HepG2 (cell line): ENCODE data around the gene SLC22A12. TPM values are rescaled to one million over a fixed set of nuclear protein-coding genes. Genes with fewer than 3 reads are reported as not detected.

Source experiments
- HNF4A ChIP-seq: sonication (generic); formaldehyde crosslinking; IDR thresholded peaks from 2 replicates; pipeline ENCODE4 v1.4.0; 2020; ENCODE audit warnings: missing genetic modification reagents
- MLXIP ChIP-seq: sonication (generic); formaldehyde crosslinking; IDR thresholded peaks from 2 replicates; pipeline ENCODE4 v1.9.0; 2021; ENCODE audit warnings: missing genetic modification reagents, borderline replicate concordance
- NFE2 ChIP-seq: sonication (generic); formaldehyde crosslinking; IDR thresholded peaks from 2 replicates; pipeline ENCODE4 v1.4.0; 2020; ENCODE audit warnings: missing genetic modification reagents
- POLR2G ChIP-seq: fragments of 200-400 bp; formaldehyde crosslinking; IDR thresholded peaks from 2 replicates; pipeline ENCODE4 v1.6.1; 2018; ENCODE audit warnings: mild to moderate bottlenecking, low read depth, low read length, moderate library complexity
- PRDM15 ChIP-seq: sonication (generic); formaldehyde crosslinking; IDR thresholded peaks from 2 replicates; pipeline ENCODE4 v1.4.0; 2020; ENCODE audit warnings: missing genetic modification reagents
- REL ChIP-seq: sonication (generic); formaldehyde crosslinking; conservative IDR thresholded peaks from 2 replicates; pipeline ENCODE4 v1.8.0; 2022; ENCODE audit warnings: mild to moderate bottlenecking, missing genetic modification reagents, moderate library complexity
- SMAD3 ChIP-seq: sonication (generic); formaldehyde crosslinking; IDR thresholded peaks from 2 replicates; pipeline ENCODE4 v1.4.0; 2020; ENCODE audit warnings: missing genetic modification reagents
- SOX13 ChIP-seq, 3 experiments: fragments of 450-650 bp in 1 of 3; sonication (generic) in 1 of 3; formaldehyde crosslinking in 1 of 3; IDR thresholded peaks in 2 of 3; conservative IDR thresholded peaks in 1 of 3; 2 replicates each; pipeline versions ENCODE4 v1.5.0 to v1.6.1; 2016 to 2020; ENCODE audit warnings: antibody characterized with exemption in 1 of 3, mild to moderate bottlenecking in 1 of 3, missing compliant biosample characterization in 1 of 3, missing genetic modification reagents in 1 of 3, moderate library complexity in 1 of 3
- ZBTB4 ChIP-seq: sonication (generic); formaldehyde crosslinking; IDR thresholded peaks from 2 replicates; pipeline ENCODE4 v1.4.0; 2020; ENCODE audit warnings: missing genetic modification reagents, mild to moderate bottlenecking, borderline replicate concordance
- ZNF253 ChIP-seq: sonication (generic); formaldehyde crosslinking; IDR thresholded peaks from 2 replicates; pipeline ENCODE4 v1.8.0; 2022; ENCODE audit warnings: mild to moderate bottlenecking, missing genetic modification reagents, borderline replicate concordance
- ZNF569 ChIP-seq: sonication (generic); formaldehyde crosslinking; IDR thresholded peaks from 2 replicates; pipeline ENCODE4 v1.5.0; 2020; ENCODE audit warnings: mild to moderate bottlenecking, missing genetic modification reagents, moderate library complexity, borderline replicate concordance
- polyA plus RNA-seq, 8 experiments: library from polyadenylated mRNA; depleted of rRNA in 3 of 8; stranded (reverse) in 7 of 8; unstranded in 1 of 8; fragments of >200 nt; fragmentation: Illumina TruSeq in 4 of 8; extraction: Trizol in 4 of 8; gene quantifications; 2 replicates each; pipeline versions ENCODE4 v1.2.1 to v1.2.3, GENCODE V29; 2011 to 2016; ENCODE audit warnings: low read depth in 4 of 8, missing spikeins in 1 of 8, mixed read lengths in 1 of 8; ENCODE audit not compliant: insufficient read depth in 1 of 8
- total RNA-seq, 5 experiments: library from RNA; depleted of rRNA; stranded (reverse); fragments of >200 nt; fragmentation: Illumina TruSeq; extraction: Trizol; gene quantifications; 2 replicates each; pipeline ENCODE4 v1.2.3, GENCODE V29; 2016; ENCODE audit warnings: low read depth in 1 of 5
- TF ChIP-seq, protein P1 (sequence below): sonication (generic); formaldehyde crosslinking; IDR thresholded peaks from 2 replicates; pipeline ENCODE4 v1.8.1; 2023; ENCODE audit warnings: mild to moderate bottlenecking, missing genetic modification reagents
- TF ChIP-seq, protein P2 (sequence below): sonication (generic); formaldehyde crosslinking; IDR thresholded peaks from 2 replicates; pipeline ENCODE4 v1.4.0; 2020; ENCODE audit warnings: missing genetic modification reagents

The SLC22A12 gene
- total and polyA plus RNA-seq, 2 of the 13 experiments (the other 11 are each of a cell fraction or from before 2014, with no cell fraction given): not detected

DNA sequence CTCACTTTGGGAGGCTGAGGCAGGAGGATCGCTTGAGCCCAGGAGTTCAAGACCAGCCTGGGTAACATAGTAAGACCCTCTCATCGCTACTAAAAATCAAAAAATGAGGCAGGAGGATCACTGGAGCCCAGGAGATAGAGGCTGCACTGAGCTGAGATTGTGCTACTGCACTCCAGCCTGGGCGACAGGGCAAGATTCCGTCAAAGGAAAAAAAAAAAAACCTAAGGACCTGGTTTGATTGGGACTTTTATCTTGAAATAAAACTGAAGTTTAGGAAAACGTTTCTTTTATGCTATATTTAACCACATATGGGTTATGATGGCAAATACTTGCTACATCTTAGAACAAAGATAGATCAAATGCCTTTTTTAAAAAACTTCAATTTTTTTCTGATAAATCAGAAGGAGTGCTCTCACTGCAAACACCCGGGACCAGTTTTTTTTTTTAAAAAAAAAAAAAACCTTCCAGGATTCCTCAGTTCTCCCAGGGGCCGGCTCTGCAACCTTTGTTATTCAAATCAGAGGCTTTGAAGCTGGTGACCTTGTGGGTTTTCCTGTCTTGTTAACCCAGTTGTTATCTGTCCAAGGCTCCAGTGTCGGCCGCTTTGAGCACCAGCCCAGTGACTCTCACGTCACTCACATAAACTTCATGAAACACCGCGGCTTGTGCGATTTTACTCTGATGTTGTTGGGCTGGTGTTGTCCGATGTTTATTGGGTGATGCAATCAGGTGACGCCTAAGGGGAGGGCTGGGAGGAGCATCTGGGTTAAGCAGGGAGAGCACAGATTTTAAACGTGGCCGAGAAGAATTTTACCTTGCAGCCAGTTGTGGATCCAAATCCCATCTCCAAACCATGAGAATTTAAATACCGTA lies 24.7 kb upstream of the SLC22A12 start (continued):
- TF ChIP-seq NFE2 (CRISPR knock-in tag): no peak
- TF ChIP-seq REL: no peak
- TF ChIP-seq SOX13 (IDR thresholded peaks at IDR 0.05): peak; percentile 98
- peak in 1 of 2 experiments; percentile 99; a peak in 2 of 4 replicates for TF ChIP-seq SOX13 (CRISPR knock-in tag; conservative IDR thresholded peaks at IDR 0.05 in 1 of 2, IDR thresholded peaks at IDR 0.05 in 1 of 2)
- 0 out of 2 replicates have a peak, but pooled peaks have one; percentile 52 for TF ChIP-seq ZNF253
- no peak for TF ChIP-seq MLXIP (CRISPR knock-in tag)
- TF ChIP-seq SMAD3 (CRISPR knock-in tag): peak; percentile 62; the same call in 1 of the 2 replicates
- TF ChIP-seq, protein P1, sequence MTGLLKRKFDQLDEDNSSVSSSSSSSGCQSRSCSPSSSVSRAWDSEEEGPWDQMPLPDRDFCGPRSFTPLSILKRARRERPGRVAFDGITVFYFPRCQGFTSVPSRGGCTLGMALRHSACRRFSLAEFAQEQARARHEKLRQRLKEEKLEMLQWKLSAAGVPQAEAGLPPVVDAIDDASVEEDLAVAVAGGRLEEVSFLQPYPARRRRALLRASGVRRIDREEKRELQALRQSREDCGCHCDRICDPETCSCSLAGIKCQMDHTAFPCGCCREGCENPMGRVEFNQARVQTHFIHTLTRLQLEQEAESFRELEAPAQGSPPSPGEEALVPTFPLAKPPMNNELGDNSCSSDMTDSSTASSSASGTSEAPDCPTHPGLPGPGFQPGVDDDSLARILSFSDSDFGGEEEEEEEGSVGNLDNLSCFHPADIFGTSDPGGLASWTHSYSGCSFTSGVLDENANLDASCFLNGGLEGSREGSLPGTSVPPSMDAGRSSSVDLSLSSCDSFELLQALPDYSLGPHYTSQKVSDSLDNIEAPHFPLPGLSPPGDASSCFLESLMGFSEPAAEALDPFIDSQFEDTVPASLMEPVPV (CRISPR knock-in tag): no peak
- TF ChIP-seq, protein P2, sequence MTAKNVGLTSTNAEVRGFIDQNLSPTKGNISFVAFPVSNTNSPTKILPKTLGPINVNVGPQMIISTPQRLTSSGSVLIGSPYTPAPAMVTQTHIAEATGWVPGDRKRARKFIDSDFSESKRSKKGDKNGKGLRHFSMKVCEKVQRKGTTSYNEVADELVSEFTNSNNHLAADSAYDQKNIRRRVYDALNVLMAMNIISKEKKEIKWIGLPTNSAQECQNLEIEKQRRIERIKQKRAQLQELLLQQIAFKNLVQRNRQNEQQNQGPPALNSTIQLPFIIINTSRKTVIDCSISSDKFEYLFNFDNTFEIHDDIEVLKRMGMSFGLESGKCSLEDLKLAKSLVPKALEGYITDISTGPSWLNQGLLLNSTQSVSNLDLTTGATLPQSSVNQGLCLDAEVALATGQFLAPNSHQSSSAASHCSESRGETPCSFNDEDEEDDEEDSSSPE: no peak; the same call in 1 of the 2 replicates
- 0 out of 2 replicates have a peak, but pooled peaks have one; percentile 15 for TF ChIP-seq HNF4A (CRISPR knock-in tag)
- no peak for TF ChIP-seq ZNF569
- no peak for TF ChIP-seq PRDM15 (CRISPR knock-in tag)
- no peak for TF ChIP-seq POLR2G
- TF ChIP-seq ZBTB4 (CRISPR knock-in tag): no peak
